AML-193 (cell line): Measurements from ENCODE around the gene TMEM63A.

Source experiments
- DNase-seq, 2 experiments: peaks; one replicate each; lab custom pipeline; 2025; lab: John Stamatoyannopoulos, UW

The TMEM63A gene

DNA sequence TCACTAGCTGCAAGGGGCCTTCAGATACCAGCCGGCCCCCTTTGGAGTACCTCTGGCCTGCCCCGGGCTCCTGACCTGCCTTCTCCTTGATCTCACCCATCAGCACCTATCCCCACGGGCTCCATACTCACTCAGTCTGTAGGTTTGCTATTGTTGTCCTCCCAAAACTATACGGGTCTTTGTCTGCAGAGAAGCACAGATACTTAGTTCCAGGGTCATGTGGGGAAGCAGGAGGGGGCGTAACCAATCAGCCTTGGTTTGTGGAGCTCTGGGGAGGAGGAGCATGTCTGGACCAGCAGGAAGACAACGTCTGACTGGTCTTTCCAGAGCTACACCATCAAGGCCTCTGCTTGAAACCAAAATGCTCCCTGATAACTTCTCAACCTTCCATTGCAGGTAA, 15.2 kb downstream of the TMEM63A start:
- DNase-seq = no peak

DNA sequence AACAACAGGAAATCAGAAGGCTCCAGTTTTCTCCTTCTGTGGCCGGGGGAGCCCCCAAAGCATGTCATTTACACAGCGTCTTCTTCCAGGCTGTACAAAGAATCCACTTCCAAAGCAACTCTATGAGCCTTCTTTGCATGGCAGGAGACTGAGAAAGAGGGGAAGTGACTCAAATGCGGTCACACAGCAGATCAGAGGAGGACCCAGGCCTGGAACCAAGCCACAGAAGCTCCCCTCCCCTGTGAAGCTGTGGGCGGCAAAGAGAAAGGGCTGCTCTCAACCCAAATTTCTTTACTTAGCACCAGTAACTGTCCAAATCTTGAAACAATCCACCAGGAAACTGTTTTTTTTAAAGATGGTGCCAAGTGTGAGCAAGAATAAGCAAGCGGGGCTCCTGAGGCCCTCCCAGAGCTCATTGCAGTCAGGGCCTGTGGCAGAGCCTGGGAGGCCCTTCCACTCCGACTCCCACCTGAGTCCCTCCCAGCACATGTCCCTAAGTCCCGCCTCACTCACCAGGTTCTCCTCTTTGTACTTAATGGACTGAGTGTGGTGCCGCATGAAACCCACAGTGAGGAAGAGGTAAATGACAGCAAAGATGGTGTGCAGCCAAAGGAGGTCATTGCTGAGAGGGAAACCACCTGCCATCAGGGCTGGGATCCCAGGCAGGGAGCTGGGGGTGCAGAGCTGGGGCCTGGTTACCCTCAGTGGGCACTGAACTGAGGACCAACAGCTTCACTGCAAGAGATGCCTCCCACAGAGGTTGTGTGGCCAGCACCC, 15.9 kb downstream of the TMEM63A start:
- DNase-seq = peak; percentile 79 to 86

DNA sequence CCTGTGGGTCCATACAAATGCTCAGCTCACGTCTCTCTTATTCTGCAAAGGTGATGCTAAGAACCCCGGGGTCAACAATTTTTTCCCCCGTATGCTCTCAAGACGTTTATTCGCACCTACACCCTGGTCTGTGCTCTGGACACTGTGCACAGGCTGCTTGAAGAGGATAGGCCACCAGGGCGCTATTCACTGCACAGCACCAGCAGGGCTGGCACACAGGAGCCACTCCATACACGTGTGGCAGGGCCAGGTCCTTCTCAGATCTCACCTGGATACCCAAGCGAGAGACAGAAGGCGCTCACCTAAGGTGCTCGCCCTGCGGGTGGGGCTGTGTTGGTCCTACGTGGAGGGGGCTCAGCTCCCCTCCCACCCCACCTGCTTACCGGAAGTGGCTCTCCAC, 16.7 kb downstream of the TMEM63A start:
- DNase-seq = no peak

DNA sequence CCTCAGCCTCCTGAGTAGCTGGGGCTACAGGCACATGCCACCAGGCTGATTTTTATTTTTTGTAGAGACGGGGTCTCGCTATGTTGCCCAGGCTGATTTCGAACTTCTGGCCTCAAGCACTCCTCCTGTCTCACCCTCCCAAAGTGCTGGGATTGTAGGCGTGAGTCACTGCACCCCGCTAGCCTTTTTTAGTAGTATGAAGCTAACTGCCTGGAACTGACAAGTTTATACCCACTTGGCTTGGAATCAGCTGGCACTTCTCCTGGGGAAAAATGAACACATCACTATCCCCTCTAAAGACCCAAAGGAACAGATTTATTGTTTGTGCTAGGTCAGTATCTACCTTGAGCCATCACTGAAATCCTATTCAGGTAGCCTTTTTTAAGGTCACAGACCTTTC, 19.0 kb downstream of the TMEM63A start:
- DNase-seq = no peak

DNA sequence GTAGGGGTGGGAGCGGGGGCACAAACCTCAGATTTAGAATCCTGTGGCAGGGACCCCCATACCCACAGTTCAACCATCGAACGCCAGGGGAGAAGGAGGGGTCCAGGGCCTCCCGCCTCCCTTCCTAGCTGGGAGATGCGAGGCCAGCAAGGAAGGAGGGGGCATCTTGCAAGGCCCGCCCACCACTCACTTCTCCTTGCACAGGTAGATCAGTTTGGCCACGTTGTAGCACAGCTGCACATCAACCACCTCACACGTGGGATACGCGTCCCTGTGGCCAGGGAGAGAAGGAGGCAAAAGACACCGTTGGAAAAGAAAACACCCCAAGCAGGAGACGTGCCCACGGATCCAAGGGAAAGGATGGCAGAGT, 19.6 kb downstream of the TMEM63A start:
- no peak for DNase-seq

DNA sequence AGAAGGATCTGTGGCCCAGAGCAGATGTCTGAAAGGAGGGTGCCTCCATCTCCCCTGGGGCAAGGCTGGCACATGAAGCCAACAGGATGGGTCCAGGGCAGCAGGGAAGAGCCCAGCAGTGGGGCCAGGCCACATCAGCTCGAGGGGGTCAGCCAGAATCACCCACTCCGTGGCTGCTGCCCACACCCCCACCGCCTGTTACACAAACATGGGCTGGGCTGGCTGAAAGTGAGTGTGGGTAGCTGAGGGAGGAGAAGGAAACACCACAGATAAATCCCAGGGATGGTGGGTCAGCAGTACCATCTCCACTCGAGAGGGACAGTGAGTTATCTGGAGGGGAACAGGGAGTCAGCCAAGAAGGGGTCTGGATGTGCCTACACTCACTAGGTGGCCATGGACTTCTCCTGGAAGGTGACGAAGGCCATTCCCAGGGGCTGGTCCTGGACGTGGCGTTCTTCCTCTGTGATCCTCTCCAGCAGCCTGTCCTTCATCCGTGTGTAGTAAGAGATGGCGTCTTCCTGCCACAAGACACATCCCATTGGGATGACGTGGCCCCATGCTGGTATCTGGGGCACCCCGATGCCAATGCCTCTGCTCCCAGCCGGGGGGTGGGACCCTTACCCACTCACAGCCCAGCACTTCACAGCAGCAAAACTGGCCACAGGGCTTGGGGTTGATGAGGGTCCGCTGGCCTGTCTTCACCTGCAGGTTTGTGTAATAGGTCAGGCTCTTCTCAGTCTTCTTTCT, 20.2 kb downstream of the TMEM63A start:
- no peak for DNase-seq

DNA sequence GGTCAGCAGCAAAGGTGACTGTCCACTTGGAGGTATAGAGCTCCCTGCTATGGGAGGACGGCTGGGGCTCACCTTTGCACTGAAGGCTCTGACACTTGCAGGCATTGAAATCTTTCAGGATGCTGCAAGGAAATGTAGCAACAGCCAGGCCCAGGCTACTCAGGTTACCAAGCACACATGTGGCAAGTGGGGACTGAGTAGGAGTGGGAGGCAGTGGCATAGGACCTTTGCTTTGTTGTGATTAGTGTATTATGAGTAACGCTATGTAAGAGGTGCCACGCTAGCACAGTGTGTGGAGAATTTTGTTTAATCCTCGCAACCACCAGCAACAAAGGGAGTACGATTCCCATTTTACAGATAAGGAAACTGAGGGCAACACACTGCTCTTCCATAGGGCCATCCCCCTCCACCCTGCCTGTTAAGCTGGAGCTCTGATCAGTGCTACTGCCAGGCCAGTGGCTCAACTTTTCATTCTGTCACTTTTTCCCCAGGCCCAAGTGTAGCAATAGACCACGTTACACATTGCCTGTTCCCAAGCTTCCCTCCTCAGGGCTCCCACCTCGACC, 21.2 kb downstream of the TMEM63A start:
- DNase-seq = no peak

DNA sequence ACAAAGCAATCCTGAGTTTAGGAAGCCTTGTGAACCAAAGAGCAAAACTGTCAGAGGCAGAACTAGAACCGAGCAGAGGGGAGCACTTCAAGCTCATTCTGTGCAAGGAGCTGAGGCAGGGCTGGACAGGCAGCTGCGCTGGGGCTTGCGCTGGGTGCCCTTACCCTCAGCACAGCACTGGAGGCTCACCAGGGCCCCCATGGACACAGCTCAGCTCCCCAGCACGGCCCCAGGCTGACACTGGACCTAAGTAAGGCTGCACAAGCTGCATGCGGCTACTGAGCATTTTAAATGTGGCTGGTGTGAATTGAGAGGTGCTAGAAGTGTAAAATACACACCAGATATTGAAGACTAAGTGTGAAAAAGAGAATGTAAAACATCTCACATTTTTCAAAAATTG, 22.1 kb downstream of the TMEM63A start:
- no peak for DNase-seq

DNA sequence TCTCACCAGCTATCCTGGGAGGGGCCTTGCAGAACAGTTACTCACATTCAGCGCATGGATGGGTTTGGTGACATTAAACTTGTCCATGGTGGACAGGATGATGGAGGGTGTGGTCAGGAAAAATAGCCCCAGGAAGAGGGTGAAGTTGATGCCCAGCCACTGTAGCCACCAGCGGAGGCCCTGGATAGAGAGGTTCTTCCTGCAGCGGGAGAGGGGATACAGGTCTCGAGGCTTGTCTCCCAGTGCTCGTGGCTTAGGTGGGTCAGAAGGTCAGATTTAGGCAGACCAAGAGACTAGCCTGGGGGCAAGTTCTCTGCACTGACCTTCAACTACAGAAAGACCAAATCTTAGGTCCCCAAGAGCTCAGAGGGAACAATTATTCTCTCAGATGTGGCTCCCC, 23.0 kb downstream of the TMEM63A start:
- DNase-seq = no peak

DNA sequence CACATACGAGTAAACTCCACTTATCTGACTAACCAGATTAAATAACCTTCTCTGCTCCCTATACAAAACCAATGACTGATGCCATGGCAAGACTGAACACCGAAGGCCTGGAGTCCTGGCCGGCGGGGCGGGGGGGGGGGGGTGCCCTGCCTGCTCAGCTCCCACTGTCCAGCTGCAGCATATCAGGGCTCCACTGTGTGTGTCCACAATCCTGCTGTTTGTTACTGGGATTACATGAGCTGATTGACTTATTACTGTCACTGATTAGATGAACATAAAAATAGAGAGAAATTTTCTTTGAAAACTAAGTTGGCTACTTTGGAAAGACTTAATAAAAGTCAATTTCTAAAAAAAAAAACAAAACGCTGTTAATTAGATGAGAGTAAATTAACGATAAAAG, 24.9 kb downstream of the TMEM63A start:
- DNase-seq = no peak

DNA sequence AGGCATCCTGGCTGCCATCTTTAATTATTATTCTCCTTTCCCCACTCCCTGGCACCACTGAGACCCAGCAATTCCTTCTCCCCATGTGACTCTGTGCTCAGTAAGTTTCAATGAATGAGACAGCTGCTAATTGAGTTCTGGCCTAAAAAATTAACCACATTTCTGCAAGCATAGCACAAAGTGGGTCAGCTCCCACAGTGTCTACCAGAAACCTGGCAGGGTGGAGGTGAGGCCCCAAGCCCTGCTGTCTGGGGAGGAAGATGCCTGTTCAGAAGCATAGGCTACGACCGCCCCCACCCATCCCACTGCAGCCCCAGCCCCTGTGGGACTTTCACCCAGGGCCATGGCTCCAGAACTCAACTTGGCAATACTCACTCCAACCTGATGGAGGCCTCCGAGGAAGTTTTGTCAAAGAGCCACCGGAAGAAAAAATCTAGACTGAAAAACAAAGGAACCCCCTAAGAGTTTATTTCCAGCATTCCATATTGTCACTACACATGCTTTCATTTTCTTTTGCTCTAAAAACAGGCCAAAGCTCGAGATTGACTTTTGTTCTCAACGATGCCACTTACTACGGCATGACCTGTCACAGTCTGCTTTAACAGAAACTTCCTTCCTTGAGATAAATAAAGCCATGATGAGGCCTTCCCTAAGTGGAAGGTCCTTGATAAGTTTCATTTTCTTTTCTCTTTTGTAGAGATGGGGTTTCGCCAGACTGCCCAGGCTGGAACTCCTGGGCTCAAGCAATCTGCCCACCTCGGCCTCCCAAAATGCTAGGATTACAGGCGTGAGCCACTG, 26.5 kb downstream of the TMEM63A start:
- no peak for DNase-seq

DNA sequence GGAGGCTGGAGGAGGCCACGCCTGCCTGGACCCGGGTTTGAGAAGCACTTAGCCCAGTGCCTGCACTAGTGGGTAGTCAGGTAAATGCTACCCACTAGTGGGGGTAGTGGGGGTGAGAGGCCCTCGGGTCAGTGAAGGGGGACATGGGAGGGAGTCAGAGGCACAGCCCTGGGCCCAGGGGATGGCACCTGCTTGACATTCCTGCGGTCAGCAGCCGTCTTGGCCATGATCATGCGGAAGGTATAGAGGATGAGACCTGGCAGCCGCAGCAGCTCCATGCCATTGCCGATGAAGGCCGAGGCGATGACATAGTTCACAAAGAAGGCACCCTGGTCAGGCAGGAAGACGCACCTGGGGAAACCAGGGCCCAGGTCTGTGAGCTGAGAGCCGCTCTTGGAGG, 28.7 kb downstream of the TMEM63A start:
- no peak for DNase-seq

DNA sequence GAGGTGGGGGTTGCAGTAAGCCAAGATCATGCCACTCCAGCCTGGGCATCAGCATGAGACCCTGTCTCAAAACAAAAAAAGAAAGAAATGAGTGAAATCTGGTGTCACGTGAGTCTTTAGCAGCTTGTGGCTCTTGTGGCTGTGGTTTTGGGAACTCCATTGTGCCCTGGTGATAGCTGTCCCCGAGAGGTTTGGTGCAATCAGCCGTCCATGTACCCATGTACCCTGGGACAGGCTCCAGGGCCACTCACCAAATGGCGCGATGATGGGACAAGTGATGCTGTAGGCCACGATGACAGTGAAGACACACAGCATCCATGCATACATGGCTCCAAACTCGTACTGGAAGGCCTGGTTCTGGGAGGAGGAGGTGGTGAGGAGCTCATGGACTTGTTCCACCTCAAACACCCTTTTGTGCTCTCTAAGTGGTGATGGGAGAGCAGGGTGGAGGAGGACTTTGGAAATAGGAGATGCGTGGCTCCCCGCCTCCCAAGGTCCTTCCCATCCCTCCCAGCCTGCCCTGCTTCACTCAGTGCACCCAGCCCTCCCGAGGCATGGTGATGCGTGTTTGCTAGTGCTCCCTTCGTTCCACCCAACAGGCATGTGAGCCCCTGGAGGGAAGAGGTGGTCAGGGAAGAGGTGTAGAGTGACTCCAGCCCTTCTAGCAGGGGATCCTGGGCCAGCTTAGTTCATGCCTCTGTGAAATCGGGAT, 29.6 kb downstream of the TMEM63A start:
- DNase-seq = no peak

DNA sequence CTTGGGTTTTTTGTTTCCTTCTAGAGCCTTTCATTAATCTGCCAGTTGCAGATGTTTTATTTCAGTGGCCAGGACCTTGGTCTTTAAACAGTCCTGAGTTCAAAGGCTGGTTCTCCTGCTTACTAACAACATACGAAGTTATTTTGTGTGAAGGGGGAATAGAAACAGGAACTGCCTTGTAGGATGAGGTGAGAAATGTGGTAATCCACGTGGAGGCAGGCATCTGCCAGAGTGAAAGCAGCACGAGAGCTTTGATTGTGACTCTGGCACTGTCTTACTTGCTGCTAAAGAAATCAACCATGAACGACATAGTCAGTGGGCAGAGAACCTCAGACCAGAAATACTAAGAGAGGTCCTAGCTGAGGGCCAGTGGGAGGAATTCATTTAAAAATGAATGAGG, 30.4 kb downstream of the TMEM63A start:
- DNase-seq = no peak

DNA sequence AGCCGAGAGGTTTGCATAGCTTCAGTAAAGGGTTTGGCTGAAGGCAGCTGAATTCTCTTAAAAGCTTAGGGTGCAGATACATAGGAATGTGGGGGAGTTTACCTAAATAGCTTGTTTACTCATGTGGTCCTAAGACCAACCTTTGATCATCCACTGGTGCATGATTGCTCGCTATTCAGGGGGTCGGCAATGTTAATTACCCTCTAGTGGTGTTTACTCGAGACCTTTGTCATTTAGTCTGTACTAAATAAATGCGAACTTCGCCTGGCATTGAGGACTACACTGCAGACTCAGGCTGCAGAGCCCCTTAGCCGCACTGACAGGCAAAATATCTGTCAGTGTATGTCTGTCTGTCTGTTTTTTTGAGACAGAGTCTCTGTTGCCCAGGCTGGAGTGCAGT, 31.8 kb downstream of the TMEM63A start:
- no peak for DNase-seq

DNA sequence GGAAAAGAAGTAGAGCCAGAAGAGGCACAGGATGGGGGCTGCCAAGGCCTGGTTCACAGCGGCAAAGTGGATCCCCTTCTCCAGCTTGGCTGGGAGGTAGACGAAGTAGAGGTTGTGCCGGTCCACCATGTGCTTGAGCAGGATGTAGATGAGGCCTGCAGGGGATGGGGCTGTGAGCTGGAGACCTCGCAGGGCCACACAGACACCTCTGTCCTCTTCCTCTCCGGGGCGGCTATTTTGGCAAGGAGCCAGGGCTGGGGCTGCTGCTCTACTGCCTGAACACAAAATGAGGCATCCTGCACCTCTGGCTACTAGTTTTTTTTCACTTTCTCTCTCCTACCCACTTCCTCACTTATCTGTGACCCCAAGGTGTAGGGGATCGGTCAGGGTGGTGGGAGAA, 32.3 kb downstream of the TMEM63A start:
- DNase-seq = no peak

DNA sequence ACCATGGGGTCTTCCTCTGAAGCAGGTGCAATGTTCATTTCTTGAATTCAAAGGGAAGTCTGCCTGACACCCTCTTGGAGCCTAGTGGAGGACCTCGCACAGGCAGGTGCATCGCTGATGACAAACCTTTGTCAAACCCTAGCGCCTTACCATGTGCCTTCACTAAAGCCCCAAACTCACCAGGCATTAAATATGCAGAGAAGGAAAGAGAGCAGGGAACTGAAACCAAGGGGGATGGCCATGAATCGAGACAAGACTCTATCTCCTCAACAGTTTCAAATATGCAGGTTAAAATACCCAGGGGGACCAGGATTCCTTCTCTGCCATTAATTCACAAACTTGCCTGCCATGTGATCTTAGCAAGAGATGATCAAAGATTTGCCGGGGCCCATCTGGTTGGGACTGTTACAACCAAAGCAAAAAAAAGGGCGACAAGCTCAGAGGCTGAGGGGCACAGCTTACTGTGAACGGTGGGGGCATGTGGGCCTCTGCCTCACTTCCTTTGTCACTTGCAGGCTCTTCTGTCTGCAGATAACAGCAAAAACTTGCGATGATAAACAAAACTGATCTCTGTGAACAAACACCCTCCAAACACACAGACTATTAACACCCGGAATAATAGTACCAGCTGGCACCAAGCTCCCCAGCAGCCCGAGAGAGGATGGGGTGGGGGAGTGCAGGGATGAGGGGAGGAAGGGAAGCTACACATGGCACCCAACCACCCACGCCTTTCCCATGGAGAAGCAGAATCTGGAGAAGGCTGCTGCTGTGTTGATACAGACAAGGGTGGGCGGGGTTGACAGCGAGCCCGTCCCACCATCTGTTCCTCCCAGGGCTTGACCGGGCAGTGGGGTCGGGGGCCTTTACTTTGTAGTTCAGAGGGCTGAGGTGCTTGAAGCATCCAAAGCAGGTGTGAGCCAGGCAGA, 33.9 kb downstream of the TMEM63A start:
- no peak for DNase-seq

DNA sequence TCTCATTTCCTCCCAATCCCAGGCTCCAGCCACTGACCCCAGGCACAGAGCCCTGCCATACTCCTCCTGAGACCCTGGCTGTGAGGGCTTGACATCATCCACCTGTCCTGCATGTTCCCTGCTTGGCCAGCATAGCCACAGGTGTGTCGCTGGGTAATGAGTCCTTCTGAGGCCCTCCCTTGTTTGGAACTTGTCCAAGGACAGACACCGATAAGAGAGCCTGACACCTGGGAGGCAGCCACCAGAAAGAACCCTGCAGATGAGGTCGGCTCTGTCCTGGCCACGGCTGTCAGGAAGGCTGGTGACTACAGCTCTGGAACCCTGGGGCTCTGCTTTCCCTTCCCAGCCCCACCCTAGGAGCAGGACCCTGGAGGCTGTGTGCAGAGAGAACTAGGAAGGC, 34.6 kb downstream of the TMEM63A start:
- DNase-seq = no peak

DNA sequence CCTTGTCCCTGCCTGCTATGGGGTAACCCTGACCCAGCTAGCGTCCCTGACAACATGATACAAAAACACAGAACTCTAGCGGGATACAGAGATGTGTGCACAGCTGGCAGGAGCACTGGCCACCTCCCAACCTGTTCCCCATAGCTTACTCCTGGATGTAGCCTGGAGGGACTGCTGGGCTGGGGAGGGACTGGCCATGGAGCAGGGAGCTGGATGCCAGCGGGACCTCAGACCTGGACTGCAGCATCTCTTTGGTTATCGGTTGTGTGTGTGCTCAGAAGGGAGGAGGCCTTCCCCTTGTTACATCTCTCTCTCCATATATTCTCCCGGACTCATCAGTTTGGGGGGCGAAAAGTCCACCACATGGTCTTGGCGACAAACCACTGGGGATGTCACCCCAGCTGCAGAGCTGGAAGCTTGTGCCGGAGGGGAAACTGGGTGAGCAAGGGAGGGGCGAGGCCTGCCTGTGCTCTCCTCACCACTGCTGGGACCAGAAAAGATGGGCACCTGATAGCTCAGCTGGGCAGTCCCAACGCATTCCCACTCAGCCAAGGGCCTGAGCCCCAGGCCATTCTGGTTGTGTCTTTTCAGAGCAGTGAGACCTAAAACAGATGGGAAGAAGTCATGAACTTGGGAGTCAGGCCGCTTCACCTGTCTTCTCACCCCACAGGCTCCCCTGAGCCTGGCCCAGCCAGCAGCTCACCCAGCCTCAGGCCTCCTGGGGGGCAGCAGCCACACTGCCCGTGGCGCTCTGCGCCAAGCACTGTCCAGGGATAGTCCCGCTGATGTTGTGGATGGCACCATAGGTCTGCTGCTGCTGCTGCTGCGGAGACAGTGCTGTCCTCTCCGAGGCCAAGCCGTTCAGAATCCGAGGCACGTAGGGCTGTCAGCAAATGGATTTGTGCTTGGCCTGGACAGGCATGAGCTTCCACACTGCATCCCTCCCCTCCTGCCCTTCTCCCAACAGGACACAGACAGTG, 35.6 kb downstream of the TMEM63A start:
- DNase-seq = no peak
